Kidney epithelial cell (primary cell): Measurements from ENCODE around the gene PHF14. TPM values are rescaled to one million over a fixed set of nuclear protein-coding genes. Genes with fewer than 3 reads are reported as not detected.

Experiments used
- DNase-seq: peaks from one replicate; pipeline ENCODE4 v3.0.0-alpha.2; 2010; ENCODE audit warnings: low read depth
- H3K27me3 ChIP-seq: 2 replicates; pipeline ENCODE4 v1.6.0; 2011; ENCODE audit warnings: low read length; ENCODE audit not compliant: control insufficient read depth, insufficient read depth
- H3K36me3 ChIP-seq: 2 replicates; pipeline ENCODE4 v1.5.1; 2011; ENCODE audit warnings: low read length; ENCODE audit not compliant: control insufficient read depth, insufficient read depth
- H3K4me3 ChIP-seq: 2 replicates; pipeline ENCODE4 v1.5.1; 2011; ENCODE audit warnings: low read depth, mild to moderate bottlenecking, control low read depth, low read length
- total RNA-seq: library from RNA; depleted of rRNA; stranded (reverse); fragments of >200 nt; gene quantifications from 2 replicates; pipeline ENCODE4 v1.2.3, GENCODE V29; 2015
- TF ChIP-seq, protein P1 (sequence below): IDR thresholded peaks from 2 replicates; pipeline ENCODE4 v1.5.1; 2011; ENCODE audit warnings: mild to moderate bottlenecking, moderate library complexity, low read length, control low read depth, inconsistent platforms; ENCODE audit not compliant: insufficient read depth, poor library complexity, severe bottlenecking

PHF14 gene
- total RNA-seq, 1 donor from 2014 or later: 40.4 TPM

DNA sequence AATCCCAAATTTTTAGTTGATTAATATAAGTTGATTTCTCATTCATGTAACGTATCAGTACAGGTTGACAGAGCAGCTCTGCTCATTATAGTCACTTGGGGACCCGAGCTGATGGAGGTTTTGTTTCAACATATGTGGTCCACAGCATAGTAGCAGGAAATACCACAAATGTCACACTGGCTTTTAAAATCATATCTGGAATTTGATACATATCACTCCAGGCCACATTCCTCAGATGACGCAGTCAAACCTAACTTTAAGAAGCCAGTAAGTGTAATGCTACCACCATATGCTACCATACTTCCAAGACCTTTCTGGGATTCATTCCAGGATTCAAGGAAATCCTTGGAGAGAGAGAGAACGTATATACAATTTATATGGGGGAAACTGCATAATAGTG, 156.3 kb downstream of the PHF14 start:
- no peaks in the 10 kb centered on the region for H3K27me3 ChIP-seq
- DNase-seq: no peak
- H3K4me3 ChIP-seq: no peak overlapping the region
- TF ChIP-seq, protein P1, sequence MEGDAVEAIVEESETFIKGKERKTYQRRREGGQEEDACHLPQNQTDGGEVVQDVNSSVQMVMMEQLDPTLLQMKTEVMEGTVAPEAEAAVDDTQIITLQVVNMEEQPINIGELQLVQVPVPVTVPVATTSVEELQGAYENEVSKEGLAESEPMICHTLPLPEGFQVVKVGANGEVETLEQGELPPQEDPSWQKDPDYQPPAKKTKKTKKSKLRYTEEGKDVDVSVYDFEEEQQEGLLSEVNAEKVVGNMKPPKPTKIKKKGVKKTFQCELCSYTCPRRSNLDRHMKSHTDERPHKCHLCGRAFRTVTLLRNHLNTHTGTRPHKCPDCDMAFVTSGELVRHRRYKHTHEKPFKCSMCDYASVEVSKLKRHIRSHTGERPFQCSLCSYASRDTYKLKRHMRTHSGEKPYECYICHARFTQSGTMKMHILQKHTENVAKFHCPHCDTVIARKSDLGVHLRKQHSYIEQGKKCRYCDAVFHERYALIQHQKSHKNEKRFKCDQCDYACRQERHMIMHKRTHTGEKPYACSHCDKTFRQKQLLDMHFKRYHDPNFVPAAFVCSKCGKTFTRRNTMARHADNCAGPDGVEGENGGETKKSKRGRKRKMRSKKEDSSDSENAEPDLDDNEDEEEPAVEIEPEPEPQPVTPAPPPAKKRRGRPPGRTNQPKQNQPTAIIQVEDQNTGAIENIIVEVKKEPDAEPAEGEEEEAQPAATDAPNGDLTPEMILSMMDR: no peak
- no peaks in the 10 kb centered on the region for H3K36me3 ChIP-seq

GRCh38 chr7:11130601-11131000, 156.9 kb downstream of the PHF14 start:
- TF ChIP-seq, protein P1: no peak
- H3K36me3 ChIP-seq: no peaks in the 10 kb centered on the region
- H3K4me3 ChIP-seq: no peak overlapping the region
- no peak for DNase-seq
- no peaks in the 10 kb centered on the region for H3K27me3 ChIP-seq

DNA sequence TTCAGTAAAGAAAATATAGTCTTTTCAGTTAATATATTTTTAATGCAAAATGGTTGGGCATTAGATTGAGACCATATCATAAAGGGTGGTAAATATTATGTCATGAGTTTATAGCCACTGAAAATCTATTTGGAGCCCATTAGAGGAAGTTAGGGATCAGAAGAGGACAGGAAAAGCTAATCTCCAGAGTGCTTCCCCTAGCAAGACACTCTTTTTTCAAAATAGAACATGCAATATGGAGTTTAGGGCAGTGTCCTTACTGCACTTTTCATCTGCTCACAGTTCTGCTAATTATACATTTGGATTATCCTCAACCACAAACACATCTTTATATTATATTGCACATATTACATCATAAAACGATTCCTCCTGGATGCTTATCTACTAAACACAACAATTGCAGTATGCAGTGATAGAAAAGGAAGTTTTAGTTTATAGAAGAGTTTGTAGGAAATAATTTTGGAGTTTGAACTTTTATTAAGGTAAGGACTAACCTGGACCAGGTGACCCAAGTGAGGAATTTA, 159.8 kb downstream of the PHF14 start:
- Histone ChIP-seq H3K36me3 (no peaks in the 10 kb centered on the region), H3K4me3 (no peak overlapping the region), H3K27me3 (no peaks in the 10 kb centered on the region)
- DNase-seq: no peak
- TF ChIP-seq, protein P1: no peak

GRCh38 chr7:11135573-11135972, 161.9 kb downstream of the PHF14 start:
- H3K4me3 ChIP-seq: no peak overlapping the region
- H3K36me3 ChIP-seq: no peaks in the 10 kb centered on the region
- TF ChIP-seq, protein P1: no peak
- DNase-seq: no peak
- H3K27me3 ChIP-seq: no peaks in the 10 kb centered on the region

GRCh38 chr7:11141541-11141940, 167.9 kb downstream of the PHF14 start:
- Histone ChIP-seq H3K36me3 (no peaks in the 10 kb centered on the region), H3K27me3 (no peaks in the 10 kb centered on the region), H3K4me3 (no peak overlapping the region)
- DNase-seq: no peak
- TF ChIP-seq, protein P1: no peak

DNA sequence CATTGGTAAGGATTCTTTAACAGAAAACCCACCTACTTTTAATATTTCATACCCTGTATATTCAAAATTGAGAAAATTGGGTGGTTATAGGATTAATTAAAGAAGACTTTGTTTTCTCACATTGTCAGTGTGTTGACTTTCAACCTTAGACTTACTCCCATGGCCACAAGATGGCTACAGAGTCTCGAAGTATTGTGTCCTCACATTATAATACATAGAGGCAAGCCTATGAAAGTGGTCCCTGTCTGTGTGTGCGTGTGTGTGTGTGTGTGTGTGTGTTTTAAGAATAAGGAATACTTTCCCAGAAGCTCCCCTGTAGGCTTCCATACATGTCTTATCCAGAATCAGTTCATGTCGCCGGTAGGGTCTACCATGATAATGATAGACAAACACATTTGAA, 180.0 kb downstream of the PHF14 start:
- Histone ChIP-seq H3K36me3 (no peaks in the 10 kb centered on the region), H3K27me3 (no peaks in the 10 kb centered on the region), H3K4me3 (no peak overlapping the region)
- TF ChIP-seq, protein P1: no peak
- no peak for DNase-seq
